ENCODE data around the gene TNFSF9. TPM values are rescaled to one million over a fixed set of nuclear protein-coding genes. Genes with fewer than 3 reads are reported as not detected.
A peak's percentile ranks its signal among the peaks of the same experiment; 100 is the strongest.

The TNFSF9 gene
- polyA plus RNA-seq, 1 of the 3 experiments (the other 2 are of a cell fraction): 10.7 TPM

DNA sequence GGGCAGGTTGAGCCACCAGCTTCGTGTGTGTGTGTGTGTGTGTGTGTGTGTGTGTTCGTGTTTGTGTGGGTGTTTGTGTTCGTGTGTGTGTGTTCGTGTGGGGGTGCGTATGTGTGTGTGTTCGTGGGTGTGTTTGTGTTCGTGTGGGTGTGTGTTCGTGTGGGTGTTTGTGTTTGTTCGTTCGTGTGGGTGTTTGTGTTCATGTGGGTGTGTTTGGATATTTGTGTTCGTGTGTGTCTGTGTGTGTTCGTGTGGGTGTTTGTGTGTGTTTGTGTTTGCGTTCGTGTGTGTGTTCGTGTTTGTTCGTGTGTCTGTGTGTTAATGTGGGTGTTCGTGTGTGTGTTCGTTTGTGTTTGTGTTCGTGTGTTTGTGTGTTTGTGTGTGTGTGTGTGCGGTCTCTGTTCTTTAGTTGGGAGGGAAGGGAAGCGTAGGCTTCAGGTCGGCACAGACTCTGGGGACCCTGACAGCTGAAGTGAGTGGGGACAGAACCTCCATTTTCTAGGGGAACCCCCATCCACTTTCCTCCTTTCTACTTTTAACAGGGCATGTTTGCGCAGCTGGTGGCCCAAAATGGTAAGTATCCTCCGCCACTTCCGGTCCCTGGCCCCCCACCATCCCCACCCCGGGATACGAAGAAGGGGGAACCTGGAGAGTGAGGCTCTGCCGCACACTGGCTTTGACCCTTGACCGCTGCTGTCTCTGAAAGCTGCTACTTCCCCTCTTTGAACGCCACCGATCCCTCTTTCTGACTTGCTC, 1.6 kb downstream of the TNFSF9 start (continued):
- TF ChIP-seq, protein P1, sequence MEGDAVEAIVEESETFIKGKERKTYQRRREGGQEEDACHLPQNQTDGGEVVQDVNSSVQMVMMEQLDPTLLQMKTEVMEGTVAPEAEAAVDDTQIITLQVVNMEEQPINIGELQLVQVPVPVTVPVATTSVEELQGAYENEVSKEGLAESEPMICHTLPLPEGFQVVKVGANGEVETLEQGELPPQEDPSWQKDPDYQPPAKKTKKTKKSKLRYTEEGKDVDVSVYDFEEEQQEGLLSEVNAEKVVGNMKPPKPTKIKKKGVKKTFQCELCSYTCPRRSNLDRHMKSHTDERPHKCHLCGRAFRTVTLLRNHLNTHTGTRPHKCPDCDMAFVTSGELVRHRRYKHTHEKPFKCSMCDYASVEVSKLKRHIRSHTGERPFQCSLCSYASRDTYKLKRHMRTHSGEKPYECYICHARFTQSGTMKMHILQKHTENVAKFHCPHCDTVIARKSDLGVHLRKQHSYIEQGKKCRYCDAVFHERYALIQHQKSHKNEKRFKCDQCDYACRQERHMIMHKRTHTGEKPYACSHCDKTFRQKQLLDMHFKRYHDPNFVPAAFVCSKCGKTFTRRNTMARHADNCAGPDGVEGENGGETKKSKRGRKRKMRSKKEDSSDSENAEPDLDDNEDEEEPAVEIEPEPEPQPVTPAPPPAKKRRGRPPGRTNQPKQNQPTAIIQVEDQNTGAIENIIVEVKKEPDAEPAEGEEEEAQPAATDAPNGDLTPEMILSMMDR (IDR thresholded peaks at IDR 0.05): no peak

DNA sequence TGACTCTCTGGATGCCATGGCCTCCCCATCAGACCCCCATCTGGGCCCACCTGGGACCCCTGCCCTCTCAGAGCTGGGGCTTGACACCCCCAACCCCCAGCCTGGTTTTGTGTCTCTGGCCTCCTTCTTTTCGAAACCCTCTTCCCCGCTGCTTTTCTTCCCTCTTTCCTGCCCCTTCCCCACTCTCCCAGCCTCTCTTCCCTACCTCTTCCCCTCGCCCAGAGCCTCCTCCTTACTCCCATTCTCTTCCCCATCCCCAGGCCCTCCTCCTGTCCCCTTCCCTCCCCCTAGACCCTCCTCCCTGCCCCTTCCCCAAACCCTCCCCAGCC, 2.1 kb downstream of the TNFSF9 start:
- no peaks in the 10 kb centered on the region for H3K9me2 ChIP-seq
- no peaks in the 10 kb centered on the region; a peak in 1 of 4 replicates for H3K4me1 ChIP-seq (ENCODE audit: control insufficient read depth in 1 of 2, insufficient read depth in 2 of 2, low read depth in 1 of 2, low read length in 1 of 2)
- peak overlapping the region; percentile 100; the same call in 1 of the 2 replicates for H3K4me2 ChIP-seq
- H2AFZ ChIP-seq (ENCODE audit: low read depth): no peak overlapping the region
- ChIA-PET POLR2A (no interaction called here), CTCF (interaction anchor here (1.1 kb wide), 1 partner anchor 10 kb away, joined by 4 read pairs; no protein-coding TSS in a partner anchor)
- no peak for DNase-seq
- H3F3A ChIP-seq (replicated peaks; ENCODE audit: insufficient read depth): peaks cover 22% of the 10 kb centered on the region
- WGBS (ENCODE audit: low lambda C conversion rate): 9% methylated on average over 3 of the region's 3 CpGs
- peaks cover 14% of the 10 kb centered on the region for H3K79me2 ChIP-seq (ENCODE audit: insufficient read depth)
- H4K20me1 ChIP-seq (ENCODE audit: insufficient read depth): no peaks in the 10 kb centered on the region
- peaks cover 15% of the 10 kb centered on the region; the same call in 1 of the 2 replicates for H3K27me3 ChIP-seq (ENCODE audit: insufficient read depth)
- TF ChIP-seq NFIC (IDR thresholded peaks at IDR 0.05; ENCODE audit: borderline replicate concordance) (no peak), EZH2phosphoT487 (IDR thresholded peaks at IDR 0.05; ENCODE audit: borderline replicate concordance, low read depth) (no peak), TCF12 (IDR thresholded peaks at IDR 0.05) (no peak), FOXM1 (IDR thresholded peaks at IDR 0.05; ENCODE audit: low read depth) (no peak), MEF2A (IDR thresholded peaks at IDR 0.05; ENCODE audit: borderline replicate concordance, low read depth) (no peak), TAF1 (IDR thresholded peaks at IDR 0.05; ENCODE audit: borderline replicate concordance, low read depth, low read length) (no peak), SMC3 (IDR thresholded peaks at IDR 0.05; ENCODE audit: low read depth, low read length) (no peak), RXRA (IDR thresholded peaks at IDR 0.05; ENCODE audit: borderline replicate concordance, low read depth) (no peak), GABPA (IDR thresholded peaks at IDR 0.05; ENCODE audit: low read depth) (no peak), FOSL2 (IDR thresholded peaks at IDR 0.05; ENCODE audit: borderline replicate concordance, low read depth) (no peak), RCOR1 (IDR thresholded peaks at IDR 0.05; ENCODE audit: low read length) (no peak)
- TF ChIP-seq, protein P2, sequence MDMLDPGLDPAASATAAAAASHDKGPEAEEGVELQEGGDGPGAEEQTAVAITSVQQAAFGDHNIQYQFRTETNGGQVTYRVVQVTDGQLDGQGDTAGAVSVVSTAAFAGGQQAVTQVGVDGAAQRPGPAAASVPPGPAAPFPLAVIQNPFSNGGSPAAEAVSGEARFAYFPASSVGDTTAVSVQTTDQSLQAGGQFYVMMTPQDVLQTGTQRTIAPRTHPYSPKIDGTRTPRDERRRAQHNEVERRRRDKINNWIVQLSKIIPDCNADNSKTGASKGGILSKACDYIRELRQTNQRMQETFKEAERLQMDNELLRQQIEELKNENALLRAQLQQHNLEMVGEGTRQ (IDR thresholded peaks at IDR 0.05; ENCODE audit: borderline replicate concordance, low read depth, low read length): no peak
- TF ChIP-seq, protein P3, sequence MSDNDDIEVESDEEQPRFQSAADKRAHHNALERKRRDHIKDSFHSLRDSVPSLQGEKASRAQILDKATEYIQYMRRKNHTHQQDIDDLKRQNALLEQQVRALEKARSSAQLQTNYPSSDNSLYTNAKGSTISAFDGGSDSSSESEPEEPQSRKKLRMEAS (IDR thresholded peaks at IDR 0.05; ENCODE audit: low read depth): no peak
- H3K4me3 ChIP-seq (ENCODE audit: low read depth in 2 of 2, low read length in 1 of 2): peak overlapping the region; percentile 10 to 69; a peak in 2 of 4 replicates
- no peak overlapping the region for H3K27ac ChIP-seq (ENCODE audit: low read depth in 2 of 2, low read length in 1 of 2)
- no peaks in the 10 kb centered on the region for H3K9me3 ChIP-seq
- no peak overlapping the region for H3K9ac ChIP-seq
- peaks cover 0 to 9% of the 10 kb centered on the region in 2 experiments for H3K36me3 ChIP-seq (replicated peaks in 1 of 2; ENCODE audit: control insufficient read depth in 1 of 2, insufficient read depth in 2 of 2, low read length in 1 of 2)

Measured in SK-N-SH (cell line).